HG03354 (cell line): ENCODE data around the gene CHST9.
"Not testable (repeated sequence)": the region's sequence is repeated elsewhere in the genome, so short reads cannot be mapped to it uniquely, and the experiment has no call there.

Source experiments
- ATAC-seq: cut with Tn5 transposase; IDR thresholded peaks from one replicate; pipeline ENCODE4 v1.9.1; 2021; ENCODE audit warnings: mild to moderate bottlenecking; ENCODE audit not compliant: unreplicated experiment, poor library complexity, severe bottlenecking

Gene CHST9

DNA sequence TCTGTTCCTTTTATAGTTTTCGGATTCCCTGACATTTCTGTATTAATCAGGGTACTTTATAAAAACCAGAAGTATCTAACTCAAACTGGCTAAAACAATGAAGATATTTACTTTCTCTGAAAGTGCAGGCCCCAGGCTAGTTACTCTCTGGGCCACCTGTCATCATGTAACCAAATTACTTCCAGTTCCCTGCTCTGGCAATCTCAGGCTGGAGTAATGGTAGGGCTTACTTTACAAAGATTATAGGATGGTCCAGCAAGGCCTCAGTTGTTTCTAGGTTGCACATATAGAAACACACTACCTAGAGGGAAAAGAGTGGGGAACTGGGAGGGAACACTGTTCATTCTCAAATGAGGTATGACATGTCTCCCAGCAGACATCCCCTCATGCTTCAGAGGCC is 74.8 kb downstream of the CHST9 start:
- no peak for ATAC-seq

DNA sequence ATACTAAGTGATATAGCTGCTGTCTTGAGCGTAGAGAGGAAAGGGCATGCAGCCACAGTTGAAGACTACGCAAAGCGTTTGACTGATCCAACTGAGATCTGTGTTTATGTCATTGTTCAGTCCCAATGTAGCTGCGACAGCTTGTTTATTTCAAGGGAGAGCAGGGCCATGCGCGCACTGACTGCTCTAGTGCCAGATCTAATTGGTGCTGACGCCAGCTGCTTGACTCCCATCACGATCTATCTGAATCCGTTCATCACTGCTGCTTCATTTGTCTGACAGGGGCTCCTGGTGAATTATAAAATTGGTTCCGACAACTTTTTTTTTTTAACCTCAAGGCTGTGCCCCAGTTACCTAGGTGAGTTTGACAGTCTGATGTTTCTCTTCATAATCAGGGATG is 75.7 kb downstream of the CHST9 start:
- no peak for ATAC-seq

DNA sequence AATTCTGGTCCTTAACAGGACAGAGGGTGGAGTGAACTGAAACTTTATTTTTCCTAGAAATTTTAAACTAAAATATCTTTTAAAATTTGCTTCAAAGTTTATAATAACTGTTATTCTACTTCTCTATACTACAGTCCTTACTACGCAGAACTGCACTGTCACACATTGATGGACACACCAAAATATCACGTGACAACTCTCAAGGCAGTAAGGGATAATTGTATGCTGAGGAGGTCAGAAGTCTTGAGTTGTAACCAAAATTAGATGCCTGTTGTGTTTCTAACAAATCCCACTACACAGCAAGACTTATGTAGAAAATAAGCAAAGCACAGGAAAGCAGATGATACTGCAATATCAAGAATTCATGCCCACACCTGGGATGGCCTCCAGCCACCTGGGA is 76.3 kb downstream of the CHST9 start:
- ATAC-seq: no peak

DNA sequence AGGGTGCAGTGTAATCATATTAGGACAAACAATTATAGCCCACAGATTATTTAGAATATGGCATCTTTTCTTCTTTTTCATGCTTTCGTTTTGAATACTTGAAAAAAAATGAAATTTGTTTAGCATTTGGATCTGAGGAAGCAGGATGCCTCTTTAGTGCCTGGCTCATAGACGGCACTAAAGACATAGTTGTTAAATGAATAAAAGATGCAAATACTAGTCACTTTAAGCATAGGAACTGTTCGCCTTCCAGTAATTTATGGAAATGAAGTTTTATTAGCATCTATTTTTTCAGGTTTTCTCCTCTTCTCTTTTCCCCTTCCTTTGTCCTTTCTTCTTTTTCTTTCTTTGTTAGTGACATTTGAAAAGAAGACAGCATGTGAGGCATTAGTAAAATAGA is 80.4 kb downstream of the CHST9 start:
- no peak for ATAC-seq

DNA sequence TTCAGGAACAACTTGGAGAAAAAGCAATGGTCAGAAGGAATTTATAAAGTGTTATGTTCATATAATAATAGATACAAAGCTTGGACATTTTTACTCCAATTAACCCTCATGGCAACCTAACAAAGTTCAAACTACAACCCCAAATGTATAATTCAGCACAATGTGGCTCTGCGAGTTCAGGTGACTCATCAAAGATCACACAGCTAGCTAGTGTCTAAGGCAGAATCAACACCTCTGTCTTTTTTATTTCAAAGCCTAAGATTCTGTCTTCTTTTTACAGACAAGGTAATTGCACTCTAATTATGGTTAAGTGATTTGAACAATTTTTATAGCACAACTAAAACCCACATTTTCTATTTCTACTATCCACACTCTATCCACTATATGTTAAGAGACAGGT is 90.5 kb downstream of the CHST9 start:
- ATAC-seq: no peak

DNA sequence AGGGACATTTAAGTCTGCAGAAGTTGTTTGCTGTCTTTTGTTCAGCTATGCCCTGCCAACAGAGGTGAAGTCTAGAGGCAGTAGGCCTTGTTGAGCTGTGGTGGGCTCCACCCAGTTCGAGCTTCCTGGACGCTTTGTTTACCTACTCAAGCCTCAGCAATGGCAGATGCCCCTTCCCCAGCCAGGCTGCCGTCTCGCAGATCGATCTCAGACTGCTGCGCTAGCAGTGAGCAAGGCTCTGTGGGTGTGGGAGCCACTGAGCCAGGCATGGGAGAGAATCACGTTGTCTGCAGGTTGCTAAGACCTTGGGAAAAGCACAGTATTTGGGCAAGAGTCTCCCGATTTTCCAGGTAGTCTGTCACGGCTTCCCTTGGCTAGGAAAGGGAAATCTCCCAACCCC is 91.8 kb downstream of the CHST9 start:
- not testable (repeated sequence) for ATAC-seq

DNA sequence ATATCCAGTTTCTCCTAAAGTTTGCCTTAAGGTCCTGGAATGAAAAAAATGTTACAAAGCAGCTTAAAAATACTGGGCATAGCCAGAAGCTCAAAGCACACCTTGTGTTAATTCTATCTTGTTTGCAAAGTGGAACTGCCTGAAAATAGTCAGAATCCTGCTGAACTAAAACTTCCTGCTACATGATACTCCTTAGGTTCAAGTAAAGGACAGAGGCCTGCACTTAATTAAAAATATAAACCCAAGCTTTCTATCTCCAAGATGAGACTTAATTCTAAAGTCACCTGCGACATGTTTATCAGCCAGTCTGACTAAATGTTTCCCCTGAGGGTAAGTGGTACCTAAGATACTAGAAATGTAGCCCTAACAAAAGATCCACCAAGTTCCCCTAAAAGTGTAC is 103.4 kb downstream of the CHST9 start:
- ATAC-seq: no peak

DNA sequence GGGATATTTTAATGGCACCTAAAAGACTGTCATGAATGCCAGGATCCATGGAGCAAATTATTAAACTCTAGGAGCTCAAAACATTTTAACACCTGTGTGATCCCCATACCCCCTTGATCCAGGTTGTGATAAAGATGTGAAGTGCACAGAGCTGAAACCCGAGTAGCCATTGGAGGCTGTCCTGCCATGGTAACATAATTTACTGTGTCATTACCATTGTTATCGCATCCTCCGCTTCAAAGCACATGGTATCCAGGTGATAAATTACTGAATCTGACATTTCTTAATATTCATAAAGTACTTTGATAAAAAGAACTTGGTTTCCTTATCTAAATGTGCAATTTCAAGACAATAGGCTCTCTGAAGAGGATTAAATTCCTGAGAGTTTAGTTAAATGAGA is 109.3 kb downstream of the CHST9 start:
- no peak for ATAC-seq

DNA sequence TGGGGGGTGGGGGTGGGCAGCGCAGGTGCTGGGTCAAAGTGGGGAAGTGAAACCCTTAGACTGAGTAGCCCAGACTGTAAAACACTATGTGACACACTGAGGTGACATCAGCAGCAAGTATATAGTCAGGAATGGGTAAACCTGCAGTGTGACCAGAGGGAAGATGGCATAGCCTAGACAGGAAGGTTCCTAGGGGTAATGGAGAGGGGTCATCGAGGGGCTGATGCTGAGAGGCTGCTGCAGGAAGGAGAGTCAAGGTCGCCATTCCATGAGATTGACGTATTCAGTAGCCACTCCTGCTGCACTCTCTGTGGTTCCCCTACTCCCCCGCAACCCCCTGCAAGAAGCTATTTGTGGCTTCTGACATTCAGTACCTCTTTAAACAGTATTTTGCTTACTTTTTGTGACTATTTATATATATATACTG is 111.7 kb downstream of the CHST9 start:
- peak; percentile 96 for ATAC-seq

DNA sequence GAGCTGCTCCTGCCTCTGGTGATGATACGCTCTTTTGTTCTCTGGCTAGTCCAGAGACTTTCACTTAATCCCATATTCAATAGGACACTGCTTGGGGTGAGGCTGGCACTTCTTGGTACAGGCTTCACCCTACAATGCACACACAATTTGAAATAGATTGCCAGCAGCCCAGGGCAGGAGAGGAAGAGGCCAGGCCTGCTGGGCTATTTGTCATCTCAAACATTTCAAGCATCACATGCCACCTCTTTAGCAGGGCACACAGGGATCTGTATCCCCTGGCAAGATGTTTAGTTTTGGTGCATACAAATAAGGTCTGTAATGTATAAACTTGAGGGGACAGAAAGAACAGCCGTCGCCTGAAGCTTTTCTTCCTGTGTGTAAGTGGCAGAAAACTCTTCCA is 120.4 kb downstream of the CHST9 start:
- no peak for ATAC-seq

DNA sequence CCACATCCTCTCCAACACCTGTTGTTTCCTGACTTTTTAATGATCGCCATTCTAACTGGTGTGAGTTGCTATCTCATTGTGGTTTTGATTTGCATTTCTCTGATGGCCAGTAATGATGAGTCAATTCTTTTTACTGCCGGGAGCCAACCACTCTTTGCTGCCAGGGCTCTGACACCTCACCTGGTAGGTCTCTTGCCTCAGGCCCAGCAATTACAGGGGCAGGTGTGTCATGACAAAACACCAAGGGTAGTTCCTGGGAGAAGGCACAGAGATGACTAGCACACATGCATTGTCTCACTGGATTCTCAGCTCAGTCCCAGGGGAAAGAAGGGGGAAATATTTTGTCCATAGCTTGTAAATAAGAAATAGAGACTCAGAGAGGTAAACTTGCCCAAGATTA is 122.3 kb downstream of the CHST9 start:
- no peak for ATAC-seq

DNA sequence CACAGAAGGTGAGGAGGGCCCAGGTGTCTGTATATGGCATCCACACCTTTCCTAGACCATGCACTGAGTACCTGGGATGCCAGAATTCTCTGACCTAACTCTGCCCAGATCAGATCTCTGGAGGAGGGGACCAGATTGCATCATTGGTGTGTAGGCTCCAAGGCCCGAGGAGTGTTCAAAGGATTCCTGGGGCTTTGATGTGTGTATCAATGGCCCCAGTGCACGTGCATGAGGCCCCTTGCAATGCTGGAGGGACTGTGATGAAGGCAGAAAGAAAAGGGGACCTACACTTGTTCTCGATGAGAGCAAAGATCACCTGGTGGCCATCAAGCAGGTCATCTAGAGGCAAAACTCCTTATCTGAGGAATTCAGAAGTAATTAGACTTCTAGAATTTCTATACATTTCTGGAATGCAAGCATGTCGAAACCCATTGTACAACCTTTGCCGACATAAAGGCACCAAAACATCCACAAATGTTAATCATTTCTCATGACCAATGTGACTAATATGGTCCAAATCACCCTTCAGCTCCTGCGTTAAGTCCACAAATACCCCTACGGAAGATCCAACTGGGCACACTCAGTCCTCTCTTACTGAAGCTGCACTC is 123.5 kb downstream of the CHST9 start:
- no peak for ATAC-seq

DNA sequence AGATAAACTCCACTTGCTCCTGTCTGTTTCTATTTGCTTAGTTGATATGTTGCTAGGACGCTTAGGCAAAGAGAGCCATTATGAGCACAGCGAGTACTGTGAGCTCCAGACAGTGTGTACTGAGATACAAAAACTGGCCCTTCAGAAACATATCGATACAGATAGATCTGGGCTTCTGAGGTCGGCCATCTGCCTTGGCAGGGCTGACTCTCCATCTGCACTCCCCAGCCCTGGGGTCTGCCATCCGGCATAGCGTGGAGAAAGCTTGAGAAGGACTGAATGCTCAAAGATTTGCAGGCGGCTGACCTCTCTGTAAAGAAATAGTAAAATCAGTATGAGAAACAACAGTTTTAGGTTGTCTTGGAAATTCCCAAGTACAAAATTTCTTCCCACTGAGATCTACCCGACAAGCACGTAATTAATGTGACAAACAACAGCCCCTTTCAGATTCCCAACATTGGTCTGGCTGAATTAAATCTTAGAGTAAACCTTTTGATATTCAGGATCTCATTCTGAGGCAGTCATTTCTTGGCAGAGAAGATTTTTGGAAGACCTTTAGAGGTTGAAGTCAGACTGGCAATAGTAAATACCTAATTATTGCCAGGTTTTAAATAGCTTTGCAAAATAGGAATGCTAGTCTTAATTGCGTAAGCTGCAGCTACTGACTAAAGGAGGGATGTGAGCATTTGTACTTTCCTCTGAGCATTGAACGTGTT is 127.4 kb downstream of the CHST9 start:
- ATAC-seq: no peak

DNA sequence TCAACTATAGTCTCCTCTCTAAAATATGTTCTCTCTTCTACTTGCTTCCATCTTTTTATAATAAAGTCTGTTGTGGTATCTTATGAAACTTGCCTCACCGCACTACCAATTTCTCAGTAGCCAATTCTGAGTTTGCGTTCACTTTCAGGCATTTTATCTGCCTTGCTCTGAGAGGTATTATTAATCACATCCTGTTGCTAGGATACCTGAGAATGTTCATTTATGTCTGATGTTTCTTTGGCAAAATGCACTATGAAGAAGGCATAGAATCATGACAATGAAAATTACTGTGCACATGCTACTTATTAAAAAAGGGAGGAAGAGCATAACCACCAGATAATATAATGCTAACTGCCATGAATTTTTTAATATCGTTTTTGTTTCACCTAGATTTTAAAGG is 130.2 kb downstream of the CHST9 start:
- no peak for ATAC-seq

DNA sequence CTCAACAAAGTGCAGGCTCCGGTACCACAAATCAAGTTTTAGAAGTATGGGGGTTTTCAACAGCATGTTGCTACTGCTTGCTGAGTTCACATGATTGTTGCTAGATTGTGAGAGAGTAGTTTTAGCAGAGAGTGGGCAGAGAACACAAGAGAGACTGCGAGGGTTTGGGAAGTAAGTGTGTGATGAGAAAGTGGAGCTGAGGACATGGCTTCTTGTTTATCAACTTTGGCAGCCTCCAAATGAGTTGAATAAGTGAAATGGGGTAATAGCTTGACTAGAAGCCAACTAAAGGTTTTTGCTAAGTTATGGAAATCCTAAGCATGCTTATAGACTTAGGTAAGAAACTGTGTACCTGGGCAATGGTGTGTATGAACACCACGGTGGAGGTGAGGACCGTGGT is 135.1 kb downstream of the CHST9 start:
- ATAC-seq: no peak

DNA sequence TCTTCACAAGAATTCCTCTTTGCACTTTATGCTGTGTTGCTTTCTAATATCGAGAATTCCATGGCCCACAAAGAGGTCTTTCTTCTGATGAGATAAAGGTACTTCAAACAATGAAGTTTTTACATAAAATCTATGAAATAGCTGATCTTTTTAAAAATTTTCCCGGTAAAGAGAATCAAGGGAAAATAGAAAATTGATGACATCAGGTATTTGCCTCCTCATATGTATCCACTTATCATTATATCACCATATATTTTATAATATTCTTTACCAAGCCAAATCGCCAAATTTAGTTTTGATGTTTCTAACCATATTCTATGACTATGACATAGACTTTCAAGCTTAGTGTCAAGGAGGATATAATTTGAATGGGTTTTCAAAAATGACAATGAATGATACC is 139.8 kb downstream of the CHST9 start:
- ATAC-seq: no peak

DNA sequence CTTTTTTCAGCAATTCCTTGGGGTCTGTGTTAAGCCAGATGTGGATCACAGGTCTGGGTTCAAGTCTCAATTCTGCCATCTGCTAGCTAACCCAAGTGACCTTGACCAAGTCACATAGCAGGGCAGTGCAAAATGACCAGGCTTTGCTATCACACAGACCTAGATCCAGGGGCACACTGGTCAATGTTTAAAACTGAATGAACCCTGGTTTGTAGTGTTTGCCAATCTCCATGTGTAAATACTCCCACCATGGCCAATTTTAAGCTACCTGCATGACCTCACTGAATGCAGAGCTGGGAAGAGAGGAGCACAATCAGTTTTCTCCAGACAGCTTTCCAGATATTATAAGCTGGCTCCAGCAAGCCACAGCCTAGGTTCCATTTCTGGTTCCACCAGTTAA is 142.9 kb downstream of the CHST9 start:
- no peak for ATAC-seq

DNA sequence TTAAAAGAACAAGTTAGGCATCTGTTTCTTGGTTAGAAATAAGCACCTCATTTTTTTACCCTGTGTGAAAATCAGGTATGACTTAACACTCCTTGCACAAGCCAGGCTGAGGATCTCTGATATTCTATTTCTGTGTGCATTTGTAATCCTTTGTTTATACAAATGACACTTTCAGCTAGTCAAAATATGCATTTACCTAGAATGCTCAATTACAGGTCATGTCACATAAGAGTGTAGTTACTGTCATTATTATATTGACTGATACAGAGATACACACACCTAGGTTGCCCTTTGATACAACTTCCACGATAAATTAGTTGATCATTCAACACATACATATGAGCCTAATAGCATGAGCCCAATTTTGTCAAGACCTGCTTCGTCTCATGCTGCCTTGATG is 144.3 kb downstream of the CHST9 start:
- no peak for ATAC-seq

DNA sequence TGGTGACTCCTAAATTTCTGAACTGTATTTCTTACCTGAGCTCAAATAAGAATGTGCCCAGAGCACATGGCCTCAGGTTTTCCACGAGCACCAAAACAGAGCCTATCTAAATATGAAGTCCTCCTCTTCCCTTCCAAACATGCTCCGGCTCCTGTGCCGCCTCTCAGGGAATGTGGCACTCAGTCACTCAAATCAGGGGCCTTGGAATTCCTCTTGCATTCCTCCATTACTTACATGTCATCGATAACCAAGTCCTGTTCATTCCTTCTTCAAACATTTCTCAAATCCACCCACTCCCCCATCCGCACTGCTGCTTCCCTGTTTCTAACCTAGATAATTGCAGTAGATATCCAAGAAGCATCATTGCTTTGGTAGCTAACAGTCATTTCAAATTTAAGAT is 151.4 kb downstream of the CHST9 start:
- no peak for ATAC-seq

DNA sequence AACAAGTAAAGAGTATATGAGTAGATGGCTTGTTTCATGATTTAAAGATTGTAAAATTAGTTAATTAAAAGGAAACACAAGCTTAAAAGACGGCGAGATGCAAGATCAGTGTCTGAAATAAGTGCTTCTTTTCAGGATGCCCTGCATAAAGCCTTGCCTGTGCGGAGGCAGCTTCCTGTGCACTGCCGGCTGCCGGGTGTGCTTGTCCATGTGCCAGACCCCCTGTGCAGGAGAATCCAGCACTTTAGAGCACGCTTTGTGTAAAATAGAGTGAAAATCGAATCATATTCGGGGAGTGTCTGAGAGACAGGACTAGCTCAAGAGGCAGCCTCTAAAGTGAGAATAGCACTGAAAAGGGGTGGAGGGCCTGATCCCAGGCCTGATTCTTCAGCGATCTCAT is 154.7 kb downstream of the CHST9 start:
- no peak for ATAC-seq

DNA sequence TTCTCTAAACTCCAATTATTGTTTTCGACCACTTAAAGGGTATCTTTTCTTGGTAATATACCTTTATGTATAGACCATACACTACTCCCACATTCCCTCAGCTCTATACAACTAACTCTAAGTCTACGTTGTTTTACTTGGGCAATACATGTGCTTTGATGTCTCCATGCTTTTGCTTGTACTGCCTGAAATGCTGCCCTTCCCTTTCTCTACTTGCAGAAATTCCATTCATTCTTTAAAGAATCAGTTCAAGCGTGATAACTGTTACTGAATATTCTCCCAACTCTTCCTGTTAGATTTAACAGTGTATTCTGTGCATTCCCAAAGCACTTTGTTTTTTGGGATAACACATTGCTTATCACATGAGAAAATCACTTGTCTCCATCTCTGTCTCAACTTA is 162.6 kb downstream of the CHST9 start:
- ATAC-seq: no peak
